Ishikawa (cell line): ENCODE results near the gene UNC45B.
"Not testable (repeated sequence)": the region's sequence is repeated elsewhere in the genome, so short reads cannot be mapped to it uniquely, and the experiment has no call there.

ENCODE experiments used
- CEBPB ChIP-seq: IDR thresholded peaks from 2 replicates; pipeline ENCODE4 v1.6.1; 2012
- CREB1 ChIP-seq: IDR thresholded peaks from 2 replicates; pipeline ENCODE4 v1.6.1; 2012; ENCODE audit warnings: low read depth
- EGR1 ChIP-seq: IDR thresholded peaks from 2 replicates; pipeline ENCODE4 v1.6.1; 2012
- EP300 ChIP-seq: IDR thresholded peaks from 2 replicates; pipeline ENCODE4 v1.6.1; 2012; ENCODE audit warnings: borderline replicate concordance
- FOXM1 ChIP-seq: IDR thresholded peaks from 2 replicates; pipeline ENCODE4 v1.6.1; 2012; ENCODE audit warnings: low read depth, borderline replicate concordance
- MAX ChIP-seq: IDR thresholded peaks from 2 replicates; pipeline ENCODE4 v1.6.1; 2012
- NFIC ChIP-seq: IDR thresholded peaks from 2 replicates; pipeline ENCODE4 v1.6.1; 2012
- RAD21 ChIP-seq: IDR thresholded peaks from 2 replicates; pipeline ENCODE4 v1.6.1; 2012; ENCODE audit warnings: low read depth
- REST ChIP-seq: IDR thresholded peaks from 2 replicates; pipeline ENCODE4 v1.6.1; 2012; ENCODE audit warnings: low read depth, mild to moderate bottlenecking
- TAF1 ChIP-seq: IDR thresholded peaks from 2 replicates; pipeline ENCODE4 v1.6.1; 2012; ENCODE audit warnings: low read depth, mild to moderate bottlenecking
- TCF12 ChIP-seq: IDR thresholded peaks from 2 replicates; pipeline ENCODE4 v1.6.1; 2012; ENCODE audit warnings: low read depth
- TEAD4 ChIP-seq: IDR thresholded peaks from 2 replicates; pipeline ENCODE4 v1.6.1; 2012
- USF1 ChIP-seq: IDR thresholded peaks from 2 replicates; pipeline ENCODE4 v1.6.1; 2012
- YY1 ChIP-seq: IDR thresholded peaks from 2 replicates; pipeline ENCODE4 v1.6.1; 2012; ENCODE audit warnings: low read depth
- ZBTB7A ChIP-seq: IDR thresholded peaks from 2 replicates; pipeline ENCODE4 v1.6.1; 2012; ENCODE audit warnings: low read depth

Gene UNC45B

GRCh38 chr17:35194001-35194400, 46.4 kb downstream of the UNC45B start, which contains the start of gene SLC35G3:
SLC35G3 (minus strand) TSS chr17:35194393; CDS start chr17:35194307, 86 bp downstream.
- TF ChIP-seq ZBTB7A, CEBPB, TCF12: not testable (repeated sequence)

GRCh38 chr17:35210741-35211140, 63.1 kb downstream of the UNC45B start:
- no peak for TF ChIP-seq USF1
- TF ChIP-seq YY1, result no peak
- TF ChIP-seq CEBPB, result no peak
- no peak for TF ChIP-seq TEAD4
- no peak for TF ChIP-seq REST
- no peak for TF ChIP-seq TCF12
- no peak for TF ChIP-seq EGR1
- TF ChIP-seq CREB1, result no peak
- no peak for TF ChIP-seq EP300
- no peak for TF ChIP-seq ZBTB7A
- TF ChIP-seq TAF1, result no peak
- no peak for TF ChIP-seq NFIC
- TF ChIP-seq RAD21, result no peak
- TF ChIP-seq MAX, result no peak
- no peak for TF ChIP-seq FOXM1

- TF ChIP-seq TCF12 (no peak), RAD21 (no peak), TEAD4 (no peak), ZBTB7A (no peak), TAF1 (no peak), MAX (no peak), FOXM1 (no peak), EGR1 (no peak), NFIC (no peak), CREB1 (no peak), USF1 (no peak), REST (no peak), EP300 (no peak)
These were observed 65.1 kb downstream of the UNC45B start for GRCh38 chr17:35212668-35213067.

- no peak for TF ChIP-seq RAD21
- TF ChIP-seq ZBTB7A, result no peak
- no peak for TF ChIP-seq USF1
- TF ChIP-seq TEAD4, result no peak
- TF ChIP-seq TAF1, result no peak
- TF ChIP-seq FOXM1, result no peak
- no peak for TF ChIP-seq CEBPB
- TF ChIP-seq MAX, result no peak
- no peak for TF ChIP-seq NFIC
- TF ChIP-seq EGR1, result no peak
- TF ChIP-seq YY1, result no peak
- TF ChIP-seq REST, result no peak
- no peak for TF ChIP-seq EP300
- TF ChIP-seq CREB1, result no peak
These were observed 65.9 kb downstream of the UNC45B start for GRCh38 chr17:35213412-35213940.
